MM.1S (cell line): ENCODE measurements around the gene MMD.
"Not testable (repeated sequence)": the region's sequence is repeated elsewhere in the genome, so short reads cannot be mapped to it uniquely, and the experiment has no call there.

Source experiments
- DNase-seq: peaks from one replicate; pipeline ENCODE4 v3.0.0-alpha.2; 2015
- H2AFZ ChIP-seq: fragments of 300-600 bp; sonication (generic); 2 replicates; pipeline ENCODE4 v1.6.0; 2016; ENCODE audit warnings: antibody characterized with exemption, low read length
- H3F3A ChIP-seq: fragments of 300-600 bp; sonication (generic); 2 replicates; pipeline ENCODE4 v1.6.1; 2016; ENCODE audit warnings: mild to moderate bottlenecking, antibody characterized with exemption, low read length, moderate library complexity, mixed read lengths; ENCODE audit not compliant: insufficient read depth
- H3K27ac ChIP-seq: fragments of 300-600 bp; sonication (generic); 2 replicates; pipeline ENCODE4 v1.5.1; 2016; ENCODE audit warnings: mild to moderate bottlenecking, low read length
- H3K27me3 ChIP-seq: fragments of 300-600 bp; sonication (generic); replicated peaks from 2 replicates; pipeline ENCODE4 v1.6.0; 2016; ENCODE audit warnings: low read length; ENCODE audit not compliant: insufficient read depth
- H3K36me3 ChIP-seq: fragments of 300-600 bp; sonication (generic); replicated peaks from 2 replicates; pipeline ENCODE4 v1.6.1; 2016; ENCODE audit warnings: mild to moderate bottlenecking, low read length, mixed read lengths; ENCODE audit not compliant: insufficient read depth
- H3K4me1 ChIP-seq: fragments of 300-600 bp; sonication (generic); 2 replicates; pipeline ENCODE4 v1.6.1; 2016; ENCODE audit warnings: low read length, mixed read lengths
- H3K4me2 ChIP-seq: fragments of 300-600 bp; sonication (generic); 2 replicates; pipeline ENCODE4 v1.6.0; 2016; ENCODE audit warnings: low read depth, low read length
- H3K4me3 ChIP-seq: fragments of 300-600 bp; sonication (generic); 2 replicates; pipeline ENCODE4 v1.5.1; 2016; ENCODE audit warnings: low read length, mixed read lengths
- H3K79me2 ChIP-seq: fragments of 300-600 bp; sonication (generic); 2 replicates; pipeline ENCODE4 v1.6.1; 2016; ENCODE audit warnings: mixed run types, low read length, mixed read lengths
- H3K9ac ChIP-seq: fragments of 300-600 bp; sonication (generic); 2 replicates; pipeline ENCODE4 v1.6.1; 2016; ENCODE audit warnings: low read length, mixed read lengths
- H3K9me2 ChIP-seq: fragments of 300-600 bp; sonication (generic); replicated peaks from 2 replicates; pipeline ENCODE4 v1.6.1; 2016; ENCODE audit warnings: mild to moderate bottlenecking, low read length, mixed read lengths; ENCODE audit not compliant: insufficient read depth
- H3K9me3 ChIP-seq: fragments of 300-600 bp; sonication (generic); replicated peaks from 2 replicates; pipeline ENCODE4 v1.6.1; 2016; ENCODE audit warnings: mild to moderate bottlenecking, low read length, mixed read lengths; ENCODE audit not compliant: insufficient read depth
- H4K20me1 ChIP-seq: fragments of 300-600 bp; sonication (generic); 2 replicates; pipeline ENCODE4 v1.6.1; 2016; ENCODE audit warnings: mild to moderate bottlenecking, low read length, moderate library complexity, mixed read lengths; ENCODE audit not compliant: insufficient read depth
- EZH2 ChIP-seq: fragments of 300-600 bp; sonication (generic); optimal IDR thresholded peaks from 2 replicates; pipeline ENCODE3; 2017; ENCODE audit warnings: low read depth, mild to moderate bottlenecking, antibody characterized with exemption, low read length, mixed read lengths
- EZH2phosphoT487 ChIP-seq: fragments of 300-600 bp; sonication (generic); IDR thresholded peaks from 2 replicates; pipeline ENCODE4 v1.6.1; 2018; ENCODE audit warnings: antibody characterized with exemption, low read length
- TF ChIP-seq, protein P1 (sequence below): fragments of 300-600 bp; sonication (generic); IDR thresholded peaks from 2 replicates; pipeline ENCODE4 v1.5.1; 2016; ENCODE audit warnings: antibody characterized with exemption, low read length, mixed read lengths

The MMD gene

DNA sequence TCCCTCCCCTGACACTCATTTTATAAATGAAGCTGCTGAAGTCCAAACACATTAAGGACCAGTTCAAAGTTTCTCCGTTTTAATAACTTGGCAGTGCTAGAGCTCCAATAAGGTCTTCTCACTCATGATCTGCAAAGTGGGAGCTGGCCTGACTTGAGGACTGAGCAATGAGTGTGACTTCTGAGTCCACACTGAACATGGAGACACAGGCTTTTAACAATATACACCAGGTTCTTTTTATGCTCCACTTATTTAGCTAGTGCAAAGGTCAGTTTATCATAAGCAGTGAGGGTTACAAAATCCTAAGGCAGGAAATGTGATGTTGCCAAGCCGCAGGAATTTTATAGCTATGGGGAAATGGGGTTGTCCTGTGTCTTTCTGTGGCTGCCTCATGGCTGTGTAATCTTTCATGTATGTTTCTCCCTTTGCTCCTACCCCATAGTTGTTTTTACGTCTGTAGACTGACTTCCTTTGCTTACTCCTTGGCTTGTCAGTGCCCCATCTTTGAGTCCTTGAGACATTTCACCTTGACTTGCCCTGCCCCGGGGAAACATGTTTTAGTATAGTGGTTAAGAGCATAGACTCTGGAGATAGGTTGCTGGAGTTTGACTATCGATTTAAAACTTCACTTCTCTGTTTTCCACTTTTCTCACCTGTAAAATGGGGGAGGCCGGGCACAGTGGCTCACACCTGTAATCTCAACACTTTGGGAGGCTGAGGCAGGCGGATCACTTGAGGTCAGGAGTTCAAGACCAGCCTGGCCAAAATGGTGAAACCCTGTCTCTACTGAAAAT, 12.2 kb upstream of the MMD start:
- no peak overlapping the region for H3K4me3 ChIP-seq
- no peaks in the 10 kb centered on the region for H3K79me2 ChIP-seq
- H3K27ac ChIP-seq = no peak overlapping the region
- H3K36me3 ChIP-seq = no peaks in the 10 kb centered on the region
- TF ChIP-seq, protein P1, sequence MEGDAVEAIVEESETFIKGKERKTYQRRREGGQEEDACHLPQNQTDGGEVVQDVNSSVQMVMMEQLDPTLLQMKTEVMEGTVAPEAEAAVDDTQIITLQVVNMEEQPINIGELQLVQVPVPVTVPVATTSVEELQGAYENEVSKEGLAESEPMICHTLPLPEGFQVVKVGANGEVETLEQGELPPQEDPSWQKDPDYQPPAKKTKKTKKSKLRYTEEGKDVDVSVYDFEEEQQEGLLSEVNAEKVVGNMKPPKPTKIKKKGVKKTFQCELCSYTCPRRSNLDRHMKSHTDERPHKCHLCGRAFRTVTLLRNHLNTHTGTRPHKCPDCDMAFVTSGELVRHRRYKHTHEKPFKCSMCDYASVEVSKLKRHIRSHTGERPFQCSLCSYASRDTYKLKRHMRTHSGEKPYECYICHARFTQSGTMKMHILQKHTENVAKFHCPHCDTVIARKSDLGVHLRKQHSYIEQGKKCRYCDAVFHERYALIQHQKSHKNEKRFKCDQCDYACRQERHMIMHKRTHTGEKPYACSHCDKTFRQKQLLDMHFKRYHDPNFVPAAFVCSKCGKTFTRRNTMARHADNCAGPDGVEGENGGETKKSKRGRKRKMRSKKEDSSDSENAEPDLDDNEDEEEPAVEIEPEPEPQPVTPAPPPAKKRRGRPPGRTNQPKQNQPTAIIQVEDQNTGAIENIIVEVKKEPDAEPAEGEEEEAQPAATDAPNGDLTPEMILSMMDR = no peak
- TF ChIP-seq EZH2phosphoT487 (no peak), EZH2 (no peak)
- no peak for DNase-seq
- H3K9ac ChIP-seq = no peak overlapping the region
- H3K9me2 ChIP-seq = no peaks in the 10 kb centered on the region
- no peaks in the 10 kb centered on the region for H4K20me1 ChIP-seq
- no peaks in the 10 kb centered on the region for H3K9me3 ChIP-seq
- no peak overlapping the region for H3K4me2 ChIP-seq
- peaks cover 9% of the 10 kb centered on the region for H3F3A ChIP-seq
- H3K4me1 ChIP-seq = peaks cover 19% of the 10 kb centered on the region
- no peak overlapping the region for H2AFZ ChIP-seq
- no peaks in the 10 kb centered on the region for H3K27me3 ChIP-seq

DNA sequence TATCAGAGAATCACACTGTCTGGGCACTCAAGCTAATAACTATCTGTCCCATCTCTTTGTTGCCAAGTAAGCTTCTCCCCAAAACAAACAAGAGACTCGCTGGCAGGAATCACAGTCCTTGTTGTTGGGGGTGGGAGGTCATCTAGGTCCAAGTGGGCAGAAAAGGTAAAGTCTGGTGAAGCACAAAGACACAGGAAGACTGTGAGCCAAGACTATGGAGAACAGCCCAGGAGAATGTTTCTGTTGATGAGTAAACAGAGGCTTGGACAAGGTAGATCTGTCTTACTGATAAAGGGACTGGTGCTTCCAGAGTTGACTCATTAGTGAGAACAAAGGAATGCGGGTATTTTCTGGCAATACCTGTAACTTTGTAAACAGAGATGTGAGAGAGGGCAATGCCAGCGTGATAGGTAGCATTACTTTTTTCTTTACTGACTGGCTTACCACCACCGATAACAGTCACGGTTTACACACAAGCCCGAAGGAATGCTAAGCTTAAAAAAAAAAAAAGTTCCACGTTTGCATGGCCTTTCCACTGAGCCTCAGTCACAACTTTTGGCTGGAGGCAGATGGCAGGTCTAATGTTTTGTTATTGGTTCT, 11.5 kb upstream of the MMD start:
- Histone ChIP-seq H3F3A (peaks cover 9% of the 10 kb centered on the region), H3K79me2 (no peaks in the 10 kb centered on the region), H3K27me3 (no peaks in the 10 kb centered on the region), H4K20me1 (no peaks in the 10 kb centered on the region), H3K4me2 (no peak overlapping the region), H3K9me2 (no peaks in the 10 kb centered on the region), H3K9ac (no peak overlapping the region), H2AFZ (no peak overlapping the region), H3K27ac (no peak overlapping the region), H3K4me3 (no peak overlapping the region), H3K4me1 (peaks cover 19% of the 10 kb centered on the region), H3K9me3 (no peaks in the 10 kb centered on the region), H3K36me3 (no peaks in the 10 kb centered on the region)
- TF ChIP-seq EZH2 = no peak
- TF ChIP-seq, protein P1 = no peak
- TF ChIP-seq EZH2phosphoT487 = no peak
- no peak for DNase-seq

GRCh38 chr17:55432358-55433028, 10.9 kb upstream of the MMD start:
- Histone ChIP-seq H3K36me3 (no peaks in the 10 kb centered on the region), H3K4me1 (peaks cover 15% of the 10 kb centered on the region), H3K27me3 (no peaks in the 10 kb centered on the region), H3K9me3 (no peaks in the 10 kb centered on the region), H3K4me3 (no peak overlapping the region), H3F3A (peaks cover 9% of the 10 kb centered on the region), H3K9ac (no peak overlapping the region), H3K4me2 (no peak overlapping the region), H2AFZ (no peak overlapping the region), H3K27ac (no peak overlapping the region), H3K79me2 (no peaks in the 10 kb centered on the region), H3K9me2 (no peaks in the 10 kb centered on the region), H4K20me1 (no peaks in the 10 kb centered on the region)
- TF ChIP-seq, protein P1 = no peak
- no peak for TF ChIP-seq EZH2
- no peak for TF ChIP-seq EZH2phosphoT487
- no peak for DNase-seq

GRCh38 chr17:55431914-55432313, 10.3 kb upstream of the MMD start:
- H3K4me2 ChIP-seq, H3F3A ChIP-seq, H3K27ac ChIP-seq, H3K4me3 ChIP-seq, H2AFZ ChIP-seq, DNase-seq, H3K79me2 ChIP-seq, H3K36me3 ChIP-seq, H3K9ac ChIP-seq, H4K20me1 ChIP-seq, H3K9me2 ChIP-seq, H3K27me3 ChIP-seq, H3K9me3 ChIP-seq: not testable (repeated sequence)
- H3K4me1 ChIP-seq = peaks cover 14% of the 10 kb centered on the region
